ENCODE measurements around the gene SEMA6A.

Gene SEMA6A

GRCh38 chr5:116576053-116576713 lies 1.6 kb upstream of the SEMA6A start:
- DNase-seq = peak; percentile 69

DNA sequence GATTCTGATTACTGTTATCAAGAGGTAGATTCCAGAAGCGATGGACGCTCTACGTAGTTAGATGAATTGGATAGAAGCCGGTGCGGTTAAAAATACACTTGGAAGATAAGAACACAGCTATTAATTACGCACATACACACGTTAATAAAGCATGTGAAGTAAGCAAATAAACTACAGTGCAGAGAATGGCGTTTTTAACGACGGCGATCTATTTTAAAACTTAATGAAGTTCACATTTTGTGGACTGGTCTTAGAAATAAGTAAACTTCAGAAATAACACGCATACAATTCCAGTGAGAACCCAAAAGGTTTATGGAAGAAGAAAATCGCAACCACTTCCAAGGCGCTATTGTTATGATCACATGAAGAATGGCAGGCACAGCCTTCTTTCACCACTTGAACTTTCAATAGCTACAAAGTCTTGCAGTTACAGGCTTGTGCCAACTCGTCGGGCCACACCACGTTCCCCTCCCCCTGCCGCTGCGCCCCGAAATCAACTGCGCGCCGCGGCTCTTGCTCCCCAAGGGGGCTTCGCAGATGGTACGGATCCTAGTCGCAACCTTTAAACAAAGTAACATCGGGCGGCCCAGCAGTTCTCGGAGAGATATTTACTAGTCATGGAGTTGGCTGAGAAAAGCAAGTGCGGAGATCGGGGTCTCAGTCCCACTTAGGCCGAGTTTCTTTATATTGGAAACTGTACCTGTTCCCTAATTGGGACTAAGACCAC lies 866 bp upstream of the SEMA6A start:
- peak; percentile 7 for DNase-seq

DNA sequence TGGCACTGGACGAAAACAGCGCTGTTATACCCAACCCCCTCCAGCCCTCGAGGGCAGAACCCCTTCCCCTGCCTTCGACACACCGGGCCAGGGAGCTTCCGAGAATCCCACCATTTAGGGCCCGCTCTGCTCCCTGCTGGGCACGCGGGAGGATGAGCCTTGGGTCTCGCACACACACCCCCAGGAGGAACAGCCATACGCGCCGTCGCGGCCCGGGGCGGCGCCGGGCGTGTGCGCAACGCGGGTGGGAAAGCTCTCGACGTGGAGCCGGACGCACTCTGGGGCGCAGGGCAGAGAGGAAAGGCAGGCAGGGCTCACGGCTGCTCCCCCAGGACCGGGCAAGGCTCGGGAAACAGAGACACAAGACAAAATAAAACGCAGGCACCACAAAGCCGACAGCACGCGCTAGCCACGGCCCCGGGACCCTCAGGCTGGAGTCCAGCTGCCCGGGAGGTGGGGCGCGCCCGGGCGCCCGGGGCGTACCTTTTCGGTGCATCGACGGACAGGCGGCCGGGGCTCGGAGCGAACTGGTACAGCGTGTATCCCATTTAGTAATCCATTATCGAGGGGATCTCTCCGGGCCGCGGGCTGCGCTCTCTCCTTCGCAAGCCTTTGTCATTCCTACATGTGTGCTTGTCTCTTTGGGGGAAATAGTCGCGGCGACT lies 789 bp downstream of the SEMA6A start:
- peak; percentile 17 for DNase-seq

- DNase-seq = peak; percentile 19
These were observed 1.3 kb downstream of the SEMA6A start for GRCh38 chr5:116573279-116573701.

GRCh38 chr5:116572350-116573278 lies 2.0 kb downstream of the SEMA6A start:
- DNase-seq = no peak

GRCh38 chr5:116571568-116572349 lies 2.9 kb downstream of the SEMA6A start:
- DNase-seq = no peak

- DNase-seq = no peak
These were observed 4.6 kb downstream of the SEMA6A start for GRCh38 chr5:116569999-116570398.

DNA sequence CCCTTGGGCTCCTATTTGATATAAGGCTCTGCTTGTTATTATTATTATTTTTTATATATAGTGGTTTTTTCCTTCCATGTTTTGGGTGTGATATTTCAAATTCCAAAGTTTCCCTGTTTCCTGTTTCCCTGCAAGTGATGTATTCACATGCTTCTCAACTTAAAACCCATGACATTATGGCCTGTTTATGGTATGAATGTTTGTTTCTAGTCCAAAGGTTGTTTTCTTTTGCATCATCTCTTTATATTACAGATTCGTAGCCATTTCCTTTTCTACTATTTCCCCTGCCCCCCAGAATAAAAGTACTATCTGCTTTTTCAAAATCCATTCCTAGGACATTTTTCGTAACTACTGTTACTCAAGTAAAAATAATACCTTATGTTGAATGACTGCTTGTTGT lies 7.5 kb downstream of the SEMA6A start:
- no peak for DNase-seq

DNA sequence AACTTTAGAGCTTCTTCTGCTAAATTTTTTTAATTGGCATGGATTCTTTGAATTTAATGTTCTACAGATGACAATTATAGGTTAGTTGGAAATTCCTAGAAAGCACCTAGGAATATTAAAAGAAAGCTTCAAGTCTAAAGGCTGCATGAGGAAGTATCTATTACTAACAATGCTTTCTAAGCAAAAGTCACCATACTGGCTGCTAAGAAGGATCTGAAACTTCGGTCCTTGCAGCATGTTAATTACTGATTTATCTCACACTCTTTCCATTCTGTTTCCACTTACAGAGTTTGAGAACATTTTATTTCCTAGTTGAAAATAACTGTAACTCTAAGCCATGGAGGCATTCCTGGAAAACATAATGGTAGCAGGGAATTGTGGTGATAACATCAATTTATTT lies 8.4 kb downstream of the SEMA6A start:
- no peak for DNase-seq

DNA sequence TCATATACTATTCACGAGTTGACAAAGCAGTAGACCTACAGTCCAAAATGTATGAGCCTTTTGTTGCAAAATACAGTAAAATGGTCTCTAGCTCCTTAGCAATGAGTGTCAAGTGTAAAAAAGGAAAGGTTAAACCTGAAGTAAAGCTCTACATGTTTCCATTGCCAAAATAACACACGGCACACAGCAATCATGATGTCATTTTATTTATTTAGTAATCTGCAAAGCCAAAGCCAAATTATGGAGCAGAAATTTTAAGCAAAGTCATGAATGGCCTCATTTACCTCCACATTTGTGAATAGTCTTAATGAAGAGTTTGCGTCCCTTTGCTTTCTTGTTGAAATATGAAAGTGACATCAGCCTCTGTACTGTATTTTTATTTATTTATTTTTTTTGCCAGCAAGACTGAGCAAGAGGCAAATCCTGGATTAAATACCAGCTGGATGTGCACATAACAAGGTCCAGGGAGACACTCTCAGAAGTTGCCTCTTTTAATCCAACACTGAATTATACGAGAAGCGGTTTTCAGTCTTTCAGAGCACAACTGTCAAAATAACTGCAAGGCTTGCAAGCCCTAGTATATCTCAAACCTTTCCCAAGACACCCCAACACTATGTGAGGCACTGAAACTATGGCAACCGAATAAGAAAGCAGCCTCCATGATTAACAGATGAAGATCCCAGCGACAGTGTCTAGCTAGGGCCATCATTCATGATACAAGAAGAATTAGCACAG lies 9.7 kb downstream of the SEMA6A start:
- DNase-seq = no peak

GRCh38 chr5:116564312-116564711 lies 10.3 kb downstream of the SEMA6A start:
- DNase-seq = no peak

DNA sequence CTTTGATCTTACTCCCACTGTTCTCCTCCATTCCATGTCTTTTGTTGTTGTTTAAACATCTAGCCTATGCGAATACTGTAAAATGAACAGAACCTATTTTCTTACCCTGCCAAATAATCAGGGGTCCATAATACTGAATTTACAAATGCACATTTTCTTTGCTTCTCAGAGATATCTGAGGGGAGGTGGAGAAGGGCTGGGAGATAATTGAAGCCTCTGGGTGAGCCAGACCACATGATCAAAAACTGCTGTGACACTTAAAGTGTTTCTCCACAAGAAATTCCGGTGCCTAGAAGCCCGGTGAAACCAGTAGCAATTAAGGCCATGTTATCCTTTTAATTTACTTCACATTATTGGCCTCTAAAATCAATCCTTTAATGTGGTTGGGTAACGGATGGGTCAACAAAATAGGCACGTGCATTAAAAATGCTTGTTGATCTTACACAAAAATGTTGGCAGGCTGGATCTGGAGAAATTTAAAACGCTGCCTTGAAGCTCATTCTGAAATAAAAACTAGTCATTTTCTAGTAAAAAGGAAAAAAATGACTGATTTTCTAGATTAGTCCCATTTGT lies 10.8 kb downstream of the SEMA6A start:
- DNase-seq = no peak

- no peak for DNase-seq
These were observed 12.0 kb downstream of the SEMA6A start for GRCh38 chr5:116562669-116563068.

DNA sequence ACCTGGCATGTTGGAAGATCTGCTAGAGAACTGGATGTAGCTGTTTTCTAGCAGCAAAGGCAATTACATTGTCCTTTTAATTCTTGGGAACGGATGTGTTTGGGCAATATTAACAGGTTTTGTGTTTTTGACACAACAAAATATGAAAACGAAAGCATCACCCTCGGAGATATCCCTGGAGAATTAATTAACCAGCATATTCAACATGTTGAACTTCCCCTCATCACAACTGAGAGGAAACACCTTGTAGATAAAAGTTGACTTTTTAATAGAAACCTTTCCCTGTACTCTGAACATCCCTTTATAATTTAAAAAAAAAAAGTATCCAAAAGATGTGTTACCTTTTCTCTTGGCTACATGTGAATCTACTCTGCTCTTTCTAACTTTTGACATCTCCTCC lies 13.0 kb downstream of the SEMA6A start:
- no peak for DNase-seq

- no peak for DNase-seq
These were observed 14.9 kb downstream of the SEMA6A start for GRCh38 chr5:116559673-116560164.

DNA sequence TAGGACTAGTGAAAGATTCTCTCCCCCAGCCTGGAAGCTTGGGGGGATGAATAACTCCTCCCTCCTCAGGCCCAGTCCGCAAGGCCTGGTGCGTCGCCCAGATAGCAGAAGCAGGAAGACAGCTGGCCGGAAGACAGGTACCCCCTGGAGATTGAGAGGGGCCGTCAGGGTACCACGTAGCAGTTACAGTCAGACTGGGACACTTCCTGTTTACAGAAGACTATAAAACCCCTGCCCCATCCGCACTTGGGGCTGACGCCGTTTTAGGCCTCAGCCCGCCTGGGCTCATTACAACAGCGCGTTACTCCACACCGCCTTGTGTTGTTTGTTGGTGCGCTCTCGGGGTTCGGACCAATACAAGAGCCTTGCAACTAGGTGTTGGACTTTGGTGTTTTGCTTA lies 15.4 kb downstream of the SEMA6A start:
- DNase-seq = no peak

- no peak for DNase-seq
These were observed 16.9 kb downstream of the SEMA6A start for GRCh38 chr5:116557669-116558271.

DNA sequence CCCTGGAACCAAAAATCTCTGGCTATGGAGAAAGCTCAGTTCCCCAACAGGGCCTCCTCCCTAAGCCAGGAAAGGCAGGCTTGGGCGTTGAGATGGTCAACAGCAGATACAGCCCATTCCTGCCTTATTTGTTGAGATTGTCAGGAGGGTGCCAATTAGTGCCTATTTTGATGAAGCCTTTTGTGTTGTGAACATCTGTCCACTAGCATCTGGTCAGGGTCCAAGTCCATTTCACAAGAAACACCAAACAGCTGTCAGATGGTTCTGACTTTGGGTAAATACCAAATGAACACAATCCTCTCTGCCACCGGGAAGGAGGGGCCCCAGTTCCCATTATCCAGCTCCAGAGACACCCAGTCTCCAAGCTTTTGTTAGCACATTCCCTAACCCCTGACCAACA lies 19.9 kb downstream of the SEMA6A start:
- no peak for DNase-seq

DNA sequence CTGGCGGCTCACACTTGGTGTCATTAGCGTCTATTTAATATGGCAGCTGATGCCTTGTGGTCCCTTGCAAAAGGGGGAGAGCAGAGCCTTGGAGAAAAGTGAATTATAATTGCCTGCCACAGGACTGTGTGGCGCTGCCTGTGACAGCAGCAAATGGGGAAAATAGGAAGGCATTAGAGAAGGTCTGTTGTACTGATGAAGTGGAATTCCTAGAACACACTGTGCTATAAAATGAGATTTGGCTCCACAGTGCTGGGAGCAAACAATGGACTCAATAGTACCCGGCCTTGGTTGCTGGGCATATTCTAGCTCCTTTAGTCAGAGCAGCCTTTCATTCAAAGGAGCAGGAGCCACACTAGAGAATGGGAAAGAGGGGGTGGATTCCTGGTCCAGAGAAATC lies 21.3 kb downstream of the SEMA6A start:
- DNase-seq = no peak

DNA sequence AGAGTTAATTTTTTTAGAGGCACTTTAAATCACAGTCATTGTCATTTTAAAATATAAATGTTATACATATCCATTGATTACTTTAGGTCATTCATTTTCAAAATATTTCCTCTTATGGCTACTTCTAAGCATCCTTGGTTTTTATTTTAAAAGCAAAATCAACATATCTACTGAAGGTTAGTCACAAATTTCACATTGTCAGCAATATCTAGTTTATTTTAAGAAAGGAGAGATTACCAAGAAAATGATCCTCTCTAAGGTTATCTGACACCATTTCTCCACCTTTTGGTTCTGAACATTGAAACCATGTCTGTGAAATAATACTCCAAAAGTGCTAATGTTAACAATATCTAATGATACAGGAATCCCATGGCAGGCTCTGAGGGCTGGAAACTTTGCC lies 24.5 kb downstream of the SEMA6A start:
- DNase-seq = no peak

DNA sequence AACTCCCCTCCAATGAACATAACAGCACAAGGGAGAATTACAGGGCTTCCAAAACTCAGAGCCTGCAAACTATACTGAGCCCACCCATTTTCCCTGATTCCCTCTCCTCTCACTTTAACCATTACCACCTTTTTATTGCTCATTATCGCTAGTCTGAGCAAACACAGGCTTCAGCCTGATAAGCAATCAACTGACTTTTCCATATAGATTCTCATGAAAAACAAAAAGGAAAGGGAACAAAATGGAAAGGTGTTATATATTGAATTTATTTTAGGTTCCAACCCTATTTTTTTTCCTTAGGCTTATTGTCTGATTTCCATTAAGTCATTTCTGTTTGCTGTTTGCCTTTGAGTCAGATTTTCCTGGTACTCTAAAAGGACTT lies 27.9 kb downstream of the SEMA6A start:
- DNase-seq = no peak

Data from activated CD4-positive, alpha-beta T cell treated with anti-CD3 and anti-CD28 coated beads for 48 hours (primary cell).